NT2/D1 (cell line): ENCODE data around the gene DUSP15.

Experiments
- DNase-seq: peaks from one replicate; pipeline ENCODE4 v3.0.0-alpha.2; 2011; ENCODE audit warnings: low read depth, low spot score
- H3K27me3 ChIP-seq: 2 replicates; pipeline ENCODE4 v1.6.0; 2011; ENCODE audit warnings: mild to moderate bottlenecking; ENCODE audit not compliant: insufficient read length, insufficient read depth
- H3K36me3 ChIP-seq: 2 replicates; pipeline ENCODE4 v1.6.1; 2011; ENCODE audit warnings: mild to moderate bottlenecking, low read length, mixed read lengths; ENCODE audit not compliant: insufficient read depth, insufficient read length
- H3K4me1 ChIP-seq: 2 replicates; pipeline ENCODE4 v1.5.1; 2011; ENCODE audit not compliant: insufficient read depth, insufficient read length
- H3K4me3 ChIP-seq: 2 replicates; pipeline ENCODE4 v1.5.1; 2011; ENCODE audit warnings: low read depth; ENCODE audit not compliant: insufficient read length
- H3K9ac ChIP-seq: 2 replicates; pipeline ENCODE4 v1.6.0; 2011; ENCODE audit warnings: low read depth; ENCODE audit not compliant: insufficient read length
- H3K9me3 ChIP-seq: 2 replicates; pipeline ENCODE4 v1.5.1; 2011; ENCODE audit warnings: mild to moderate bottlenecking, low read length; ENCODE audit not compliant: insufficient read depth
- SUZ12 ChIP-seq: IDR thresholded peaks from 2 replicates; pipeline ENCODE4 v1.6.1; 2011; ENCODE audit not compliant: insufficient read length, insufficient read depth; ENCODE audit errors: extremely low read depth
- YY1 ChIP-seq: IDR thresholded peaks from 2 replicates; pipeline ENCODE4 v1.6.1; 2011; ENCODE audit not compliant: insufficient read length, insufficient read depth
- ZNF274 ChIP-seq: IDR thresholded peaks from 2 replicates; pipeline ENCODE4 v1.6.1; 2011; ENCODE audit warnings: mild to moderate bottlenecking, low read depth, low read length

DUSP15 gene

GRCh38 chr20:31862506-31862905 lies 7.8 kb downstream of the DUSP15 start:
- Histone ChIP-seq H3K36me3 (no peaks in the 10 kb centered on the region), H3K4me1 (peaks cover 9% of the 10 kb centered on the region), H3K9ac (no peak overlapping the region), H3K9me3 (no peaks in the 10 kb centered on the region), H3K4me3 (no peak overlapping the region), H3K27me3 (peaks cover 3% of the 10 kb centered on the region)
- no peak for TF ChIP-seq SUZ12
- TF ChIP-seq ZNF274 = no peak
- no peak for TF ChIP-seq YY1
- no peak for DNase-seq

- Histone ChIP-seq H3K27me3 (peaks cover 3% of the 10 kb centered on the region), H3K36me3 (no peaks in the 10 kb centered on the region), H3K4me1 (peaks cover 9% of the 10 kb centered on the region), H3K4me3 (peak overlapping the region; percentile 40), H3K9me3 (no peaks in the 10 kb centered on the region), H3K9ac (no peak overlapping the region)
- no peak for DNase-seq
- TF ChIP-seq YY1 = no peak
- no peak for TF ChIP-seq SUZ12
- no peak for TF ChIP-seq ZNF274
These were observed 8.2 kb downstream of the DUSP15 start for GRCh38 chr20:31862157-31862470.

- TF ChIP-seq SUZ12 = no peak
- no peak for TF ChIP-seq YY1
- no peak for TF ChIP-seq ZNF274
- Histone ChIP-seq H3K36me3 (no peaks in the 10 kb centered on the region), H3K27me3 (peaks cover 3% of the 10 kb centered on the region), H3K9me3 (no peaks in the 10 kb centered on the region), H3K4me1 (peaks cover 14% of the 10 kb centered on the region), H3K9ac (peak overlapping the region; percentile 85), H3K4me3 (peak overlapping the region; percentile 70)
- DNase-seq = peak; percentile 63
These were observed 8.8 kb downstream of the DUSP15 start for GRCh38 chr20:31861385-31862156.

GRCh38 chr20:31861135-31861384 lies 9.3 kb downstream of the DUSP15 start:
- no peak for TF ChIP-seq YY1
- TF ChIP-seq SUZ12 = no peak
- TF ChIP-seq ZNF274 = no peak
- no peaks in the 10 kb centered on the region for H3K9me3 ChIP-seq
- H3K9ac ChIP-seq = peak overlapping the region; percentile 85
- H3K4me3 ChIP-seq = peak overlapping the region; percentile 70
- peaks cover 15% of the 10 kb centered on the region for H3K4me1 ChIP-seq
- H3K36me3 ChIP-seq = no peaks in the 10 kb centered on the region
- no peak for DNase-seq
- peaks cover 3% of the 10 kb centered on the region for H3K27me3 ChIP-seq

- no peaks in the 10 kb centered on the region for H3K9me3 ChIP-seq
- H3K27me3 ChIP-seq = peaks cover 3% of the 10 kb centered on the region
- H3K9ac ChIP-seq = peak overlapping the region; percentile 58
- H3K4me1 ChIP-seq = peaks cover 15% of the 10 kb centered on the region
- no peaks in the 10 kb centered on the region for H3K36me3 ChIP-seq
- no peak for DNase-seq
- TF ChIP-seq ZNF274 (no peak), SUZ12 (no peak), YY1 (no peak)
- peak overlapping the region; percentile 70 for H3K4me3 ChIP-seq
These were observed 9.8 kb downstream of the DUSP15 start for GRCh38 chr20:31860390-31861134.

- H3K4me3 ChIP-seq = no peak overlapping the region
- TF ChIP-seq ZNF274 (no peak), SUZ12 (no peak), YY1 (no peak)
- peak overlapping the region; percentile 58 for H3K9ac ChIP-seq
- no peak for DNase-seq
- peaks cover 15% of the 10 kb centered on the region for H3K4me1 ChIP-seq
- no peaks in the 10 kb centered on the region for H3K9me3 ChIP-seq
- H3K27me3 ChIP-seq = peaks cover 3% of the 10 kb centered on the region
- no peaks in the 10 kb centered on the region for H3K36me3 ChIP-seq
These were observed 10.3 kb downstream of the DUSP15 start for GRCh38 chr20:31859998-31860380.

GRCh38 chr20:31859266-31859997 lies 10.9 kb downstream of the DUSP15 start:
- no peaks in the 10 kb centered on the region for H3K9me3 ChIP-seq
- H3K27me3 ChIP-seq = peaks cover 5% of the 10 kb centered on the region
- DNase-seq = no peak
- peaks cover 15% of the 10 kb centered on the region for H3K4me1 ChIP-seq
- no peaks in the 10 kb centered on the region for H3K36me3 ChIP-seq
- no peak overlapping the region for H3K9ac ChIP-seq
- no peak overlapping the region for H3K4me3 ChIP-seq
- no peak for TF ChIP-seq SUZ12
- TF ChIP-seq ZNF274 = no peak
